Measurements from ENCODE around the gene MRPS7.
"Not testable (repeated sequence)": the region's sequence is repeated elsewhere in the genome, so short reads cannot be mapped to it uniquely, and the experiment has no call there.

The MRPS7 gene

DNA sequence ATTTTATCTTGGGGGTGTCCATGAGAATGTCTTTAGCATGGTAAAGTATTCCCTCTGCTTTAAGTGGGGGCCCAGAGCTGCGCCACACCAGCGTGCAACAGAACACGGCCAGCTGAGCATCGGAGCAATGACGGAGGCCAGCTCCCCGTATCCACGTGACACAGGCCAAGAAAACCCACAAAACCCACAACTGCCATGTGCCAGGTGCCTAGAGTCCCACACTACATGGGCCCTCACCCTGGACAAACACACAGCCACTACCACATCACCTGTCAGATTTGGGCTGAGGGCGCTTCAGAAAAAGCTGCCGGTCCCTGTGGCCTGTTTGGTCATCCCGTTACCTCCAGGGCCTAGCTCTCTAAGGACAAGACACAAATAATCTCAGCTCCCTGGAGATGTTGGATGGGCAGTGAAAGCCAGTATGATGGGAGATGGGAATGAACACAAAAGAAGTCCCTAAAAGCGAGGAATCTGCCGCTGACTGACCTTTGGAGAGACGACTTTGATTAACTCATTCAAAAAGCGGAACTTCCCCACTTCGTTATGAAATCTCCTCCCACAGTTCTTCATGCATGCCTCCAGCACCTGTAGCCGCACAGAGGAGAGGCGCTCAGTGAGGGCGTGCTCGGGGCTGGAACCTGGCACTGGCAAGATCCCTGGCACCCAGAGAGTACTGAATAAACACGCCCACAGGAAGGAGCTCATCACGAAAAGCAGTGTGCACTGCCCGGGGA lies 17.4 kb upstream of the MRPS7 start:
- DNase-seq = no peak

DNA sequence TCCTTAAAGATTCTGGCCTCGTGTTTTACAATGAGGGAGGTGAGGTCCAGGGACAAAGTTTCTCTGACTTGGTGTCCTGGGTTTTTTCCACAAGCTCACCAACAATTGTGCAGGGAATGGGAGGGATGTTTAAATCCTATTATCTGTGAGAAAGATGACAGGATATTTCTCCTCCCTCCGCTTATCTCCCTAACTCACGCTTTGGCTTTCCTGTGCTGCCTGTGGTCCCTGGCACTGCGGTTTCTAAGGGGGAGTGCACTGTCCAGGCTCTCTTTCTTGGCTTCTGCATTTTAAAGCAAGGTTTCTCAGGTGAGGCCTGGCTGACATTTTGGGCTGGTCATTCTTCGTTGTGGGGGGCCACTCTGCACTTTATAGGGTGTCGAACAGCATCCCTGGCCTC lies 16.7 kb upstream of the MRPS7 start:
- DNase-seq = no peak

DNA sequence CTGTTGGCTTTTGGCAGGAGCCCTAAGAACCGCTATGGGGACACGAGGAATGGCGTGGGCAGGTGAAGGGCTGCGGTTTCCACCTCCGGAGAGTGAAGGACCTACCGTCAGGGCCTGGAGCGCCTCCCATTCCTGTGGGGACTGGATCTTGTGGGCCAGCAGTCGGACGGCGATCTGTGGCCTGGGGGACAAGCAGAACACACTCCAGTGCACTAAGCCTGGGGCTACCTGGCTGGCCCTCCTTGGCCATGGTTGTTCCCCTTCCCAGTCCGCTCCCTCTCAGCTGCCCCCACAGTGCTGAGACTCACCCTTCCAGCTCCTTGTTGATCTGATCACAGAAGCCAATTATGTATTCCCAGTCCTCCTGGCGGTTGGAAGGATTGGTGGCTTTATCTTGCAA lies 15.3 kb upstream of the MRPS7 start:
- DNase-seq = no peak

DNA sequence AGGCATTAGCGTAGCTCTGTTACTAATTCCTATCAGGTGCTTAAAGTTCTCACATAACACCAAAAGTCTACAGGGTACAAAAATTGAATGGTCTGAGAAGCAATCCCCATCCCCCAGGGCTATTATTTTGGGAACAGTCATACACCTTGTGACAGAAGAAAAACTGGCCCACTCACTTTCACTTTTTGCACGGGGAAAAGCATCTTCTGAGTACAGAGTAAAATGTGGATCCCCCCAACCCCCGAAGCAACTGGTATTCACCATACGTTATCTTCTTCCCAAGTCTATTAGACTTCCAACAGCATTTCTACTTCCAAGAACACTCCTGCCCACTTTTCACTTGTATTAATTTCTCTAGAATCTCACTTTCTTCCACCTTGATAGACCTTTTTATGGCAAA lies 12.1 kb upstream of the MRPS7 start:
- DNase-seq = no peak

DNA sequence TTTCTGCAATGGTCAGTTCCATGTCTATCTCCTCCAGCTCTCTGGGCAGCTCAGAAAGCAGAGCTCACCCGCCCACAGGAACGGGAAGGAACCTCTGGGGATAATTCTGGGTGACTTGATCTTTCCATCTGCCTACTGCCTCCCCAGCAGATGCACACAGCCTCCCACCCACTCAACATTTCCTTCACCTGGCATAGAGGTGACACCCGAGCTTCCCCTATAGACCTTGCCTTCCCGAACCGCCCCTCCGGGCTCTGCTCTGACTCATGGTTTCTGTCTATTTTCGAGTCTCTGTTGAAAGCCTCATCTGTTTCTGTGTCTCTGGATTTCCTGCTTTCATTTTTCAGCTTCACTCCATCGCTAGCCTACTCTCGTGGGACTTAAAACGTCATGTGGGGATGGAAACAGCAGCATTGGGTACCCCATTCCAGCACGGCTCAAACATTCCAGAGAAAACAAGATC lies 11.6 kb upstream of the MRPS7 start:
- DNase-seq = peak; percentile 79

DNA sequence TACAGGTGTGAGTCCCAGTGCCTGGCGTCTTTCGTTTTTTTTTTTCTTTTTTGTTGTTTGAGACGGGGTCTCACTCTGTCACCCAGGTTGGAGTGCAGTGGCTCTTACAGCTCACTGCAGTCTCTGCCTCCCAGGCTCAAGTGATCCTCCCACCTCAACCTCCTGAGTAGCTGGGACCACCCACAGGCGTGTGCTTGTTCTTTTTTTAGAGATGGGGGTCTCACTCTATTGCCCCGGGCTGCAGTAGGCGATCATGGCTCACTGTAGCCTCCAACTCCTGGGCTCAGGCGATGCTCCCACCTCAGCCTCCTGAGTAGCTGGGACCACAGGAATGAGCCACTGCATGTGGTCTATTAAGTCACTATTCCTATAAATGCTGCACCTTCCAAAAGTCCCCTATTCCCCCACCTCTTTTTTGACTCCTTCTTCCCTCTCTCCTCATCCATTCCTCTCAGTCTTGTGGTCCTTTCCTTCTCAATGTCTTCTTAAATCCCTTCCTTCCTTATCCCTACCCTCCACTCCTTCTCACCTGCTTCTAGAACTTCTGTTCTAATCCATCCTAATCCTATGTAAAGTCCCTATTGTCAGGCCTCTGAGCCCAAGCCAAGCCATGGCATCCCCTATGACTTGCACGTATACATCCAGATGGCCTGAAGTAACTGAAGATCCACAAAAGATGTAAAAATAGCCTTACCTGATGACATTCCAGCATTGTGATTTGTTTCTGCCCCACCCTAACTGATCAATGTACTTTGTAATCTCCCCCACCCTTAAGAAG lies 9.5 kb upstream of the MRPS7 start:
- no peak for DNase-seq

DNA sequence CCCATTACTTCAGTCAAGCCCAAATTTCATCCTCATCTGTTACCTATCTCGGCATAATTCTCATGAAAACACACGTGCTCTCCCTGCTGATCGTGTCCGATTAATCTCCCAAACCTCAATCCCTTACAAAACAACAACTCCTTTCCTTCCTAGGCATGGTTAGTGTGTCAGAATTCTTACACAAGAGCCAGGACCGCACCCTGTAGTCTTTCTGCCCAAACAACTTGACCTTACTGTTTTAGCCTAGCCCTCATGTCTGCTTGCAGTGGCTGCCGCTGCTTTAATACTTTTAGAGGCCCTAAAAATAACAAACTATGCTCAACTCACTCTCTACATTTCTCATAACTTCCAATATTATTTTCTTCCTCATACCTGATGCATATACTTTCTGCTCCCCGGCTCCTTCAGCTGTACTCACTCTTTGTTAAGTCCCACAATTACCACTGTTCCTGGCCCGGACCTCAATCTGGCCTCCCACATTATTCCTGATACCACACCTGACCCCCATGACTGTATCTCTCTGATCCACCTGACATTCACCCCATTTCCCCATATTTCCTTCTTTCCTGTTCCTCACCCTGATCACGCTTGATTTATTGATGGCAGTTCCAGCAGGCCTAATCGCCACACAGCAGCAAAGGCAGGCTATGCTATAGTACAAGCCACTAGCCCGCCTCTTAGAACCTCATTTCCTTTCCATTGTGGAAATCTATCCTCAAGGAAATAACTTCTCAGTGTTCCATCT lies 5.6 kb upstream of the MRPS7 start:
- DNase-seq = not testable (repeated sequence)

DNA sequence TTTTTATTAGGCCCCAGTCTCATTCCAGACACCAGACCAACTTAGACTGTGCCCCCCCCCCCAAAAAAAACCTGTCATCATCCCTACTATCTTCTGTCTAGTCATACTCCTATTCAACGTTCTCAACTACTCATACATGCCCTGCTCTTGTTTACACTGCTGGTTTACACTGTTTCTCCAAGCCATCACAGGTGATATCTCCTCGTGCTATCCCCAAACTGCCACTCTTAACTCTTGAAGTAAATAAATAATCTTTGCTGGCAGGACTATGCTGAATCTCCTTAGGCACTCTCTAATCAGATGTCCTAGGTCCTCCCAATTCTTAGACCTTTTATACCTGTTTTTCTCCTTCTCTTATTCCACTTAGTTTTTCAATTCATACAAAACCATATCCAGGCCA lies 4.5 kb upstream of the MRPS7 start:
- DNase-seq = not testable (repeated sequence)

DNA sequence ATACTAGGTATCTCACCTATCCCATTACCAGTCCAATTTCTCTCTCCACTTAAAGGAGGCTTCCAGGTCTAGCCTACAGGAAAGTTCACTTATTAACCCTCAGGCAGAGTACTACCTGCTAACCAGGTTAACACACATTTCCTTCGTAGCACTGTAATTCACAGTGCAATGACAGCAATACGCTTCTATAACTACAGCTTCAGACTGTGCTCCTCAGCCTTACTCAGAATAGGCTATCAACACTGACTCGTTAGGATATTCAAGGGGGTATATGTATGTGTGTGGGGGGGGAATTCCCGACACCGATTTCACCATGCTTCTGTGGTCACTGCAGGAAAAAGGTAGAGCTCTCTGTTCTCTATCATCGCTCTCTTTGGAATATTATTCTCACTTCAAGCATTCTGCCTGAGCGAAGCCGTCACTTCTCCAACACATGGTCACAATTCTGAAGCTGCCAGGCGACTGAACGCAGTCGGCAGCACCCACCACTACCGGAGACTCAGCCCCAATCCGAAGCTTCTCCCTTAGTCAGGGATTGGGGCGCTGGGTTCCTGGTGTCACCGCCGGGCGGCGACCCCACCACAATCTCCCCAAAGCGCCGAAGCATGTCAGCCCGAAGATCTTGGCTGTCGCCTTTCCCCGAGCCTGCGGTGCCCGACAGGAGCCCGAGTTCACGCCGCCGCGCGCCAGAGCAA lies 891 bp upstream of the MRPS7 start:
- no peak for DNase-seq

DNA sequence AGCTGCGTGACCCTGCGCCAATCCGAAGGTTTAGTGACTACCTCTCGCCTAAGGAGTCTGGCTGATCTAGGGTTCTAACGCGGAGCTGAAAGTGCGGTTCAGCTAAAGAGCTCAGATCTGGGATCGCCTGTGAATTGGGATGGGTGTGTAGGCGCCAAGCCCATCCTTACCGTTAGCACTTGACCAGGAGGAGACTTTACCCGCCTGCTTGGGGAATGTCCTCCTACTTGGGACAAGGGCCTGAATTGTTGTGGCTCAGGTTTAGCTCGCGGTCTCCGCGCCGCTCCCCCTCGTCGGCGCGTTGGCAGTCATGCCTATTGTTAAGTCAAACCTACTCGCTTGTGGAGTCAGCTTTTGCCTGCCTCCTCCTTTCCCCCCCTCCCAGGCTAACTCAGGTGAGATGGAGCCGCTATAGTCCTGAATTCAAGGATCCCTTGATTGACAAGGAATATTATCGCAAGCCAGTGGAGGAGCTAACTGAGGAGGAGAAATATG lies 480 bp downstream of the MRPS7 start:
- no peak for DNase-seq

DNA sequence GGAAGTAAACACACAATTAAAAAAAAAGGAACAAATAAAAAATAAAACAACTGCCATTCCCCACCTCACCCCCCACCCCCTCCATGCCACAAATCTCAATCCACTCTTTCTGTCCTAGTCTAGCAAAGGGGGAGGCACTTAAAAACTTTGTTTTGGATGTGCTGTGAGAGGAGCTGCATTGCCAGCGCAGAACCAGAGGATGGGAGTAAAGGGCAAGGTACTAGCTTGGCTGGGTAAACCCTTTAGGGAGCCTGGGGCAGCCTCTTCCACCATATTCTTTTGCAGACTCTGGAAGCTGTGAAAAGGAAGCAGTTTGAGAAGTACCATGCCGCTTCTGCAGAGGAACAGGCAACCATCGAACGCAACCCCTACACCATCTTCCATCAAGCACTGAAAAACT lies 1.4 kb downstream of the MRPS7 start:
- no peak for DNase-seq

DNA sequence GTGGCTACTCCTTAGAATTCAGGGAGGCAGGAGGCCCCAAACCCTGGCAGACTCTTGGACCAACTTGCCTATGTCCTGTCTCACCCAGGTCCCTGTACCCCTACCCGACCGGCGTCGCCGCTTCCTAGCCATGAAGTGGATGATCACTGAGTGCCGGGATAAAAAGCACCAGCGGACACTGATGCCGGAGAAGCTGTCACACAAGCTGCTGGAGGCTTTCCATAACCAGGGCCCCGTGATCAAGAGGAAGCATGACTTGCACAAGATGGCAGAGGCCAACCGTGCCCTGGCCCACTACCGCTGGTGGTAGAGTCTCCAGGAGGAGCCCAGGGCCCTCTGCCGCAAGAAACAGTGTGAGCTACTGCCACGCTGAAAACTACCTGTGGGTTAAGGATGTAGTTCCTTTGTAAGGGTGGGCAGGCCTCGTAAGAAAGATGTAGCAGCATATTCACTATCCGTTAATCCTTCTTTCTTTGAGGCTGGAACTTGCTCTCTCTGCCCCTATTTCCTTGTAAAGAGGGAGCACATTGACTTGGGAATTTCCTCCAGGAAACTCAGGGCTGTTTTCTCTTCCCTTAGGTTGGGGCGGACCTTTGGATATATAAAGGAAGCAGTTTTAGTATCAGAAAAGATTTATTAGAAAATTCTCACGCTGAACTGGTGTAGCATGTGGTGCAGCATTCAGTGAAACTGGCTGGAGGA lies 4.1 kb downstream of the MRPS7 start:
- no peak for DNase-seq

DNA sequence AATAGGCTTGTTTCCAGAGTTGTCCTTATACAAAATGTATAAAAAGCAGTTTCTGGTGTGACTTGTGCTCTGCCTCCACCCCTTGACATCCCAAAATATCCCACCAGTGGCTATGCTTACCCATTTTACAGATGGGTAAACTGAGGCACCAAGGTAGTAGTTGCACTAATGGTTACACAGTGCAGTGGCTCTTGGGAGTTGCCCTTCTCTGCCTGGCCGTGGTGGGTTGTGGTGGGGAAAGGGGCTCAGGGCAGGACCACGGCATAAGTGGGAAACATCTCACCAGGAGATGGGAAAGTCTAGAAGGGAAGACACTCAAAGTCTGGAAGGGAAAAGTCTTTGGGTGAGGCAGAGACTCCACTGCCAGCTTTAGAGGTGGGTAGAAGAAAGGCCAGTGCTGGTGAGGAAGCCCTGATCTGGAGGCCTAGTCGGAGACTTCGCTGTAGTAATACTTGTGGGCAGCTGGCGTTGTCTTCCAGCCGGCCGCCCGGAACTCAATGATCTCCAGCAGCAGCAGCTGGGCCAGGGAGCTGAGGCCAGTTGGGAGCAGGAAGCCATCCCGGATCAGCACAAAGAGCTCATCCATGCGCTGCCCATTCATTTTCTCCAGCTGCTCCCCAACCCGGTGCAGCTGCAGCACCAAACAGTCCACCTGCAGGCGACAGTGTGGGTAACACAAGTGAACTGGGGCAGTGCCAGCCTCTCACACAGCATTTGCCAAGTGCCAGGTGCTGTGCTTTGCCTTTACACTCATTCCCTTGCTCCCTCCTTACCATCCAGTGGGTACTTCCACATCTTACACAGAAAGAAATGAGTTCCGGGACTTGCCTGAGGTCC lies 4.9 kb downstream of the MRPS7 start:
- DNase-seq = no peak

DNA sequence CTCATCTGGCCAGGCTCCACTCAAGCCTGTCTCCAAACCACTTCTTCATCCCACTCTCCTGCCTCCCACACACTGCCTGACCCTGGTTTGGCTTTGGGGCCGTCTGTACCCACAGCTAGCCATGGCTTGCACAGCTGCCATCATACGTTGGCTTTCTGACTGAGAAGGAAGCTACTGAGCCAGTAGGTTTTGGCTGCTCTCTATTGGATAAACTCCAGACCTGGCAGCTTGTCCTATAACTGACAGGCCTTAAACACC lies 5.4 kb downstream of the MRPS7 start:
- DNase-seq = no peak

DNA sequence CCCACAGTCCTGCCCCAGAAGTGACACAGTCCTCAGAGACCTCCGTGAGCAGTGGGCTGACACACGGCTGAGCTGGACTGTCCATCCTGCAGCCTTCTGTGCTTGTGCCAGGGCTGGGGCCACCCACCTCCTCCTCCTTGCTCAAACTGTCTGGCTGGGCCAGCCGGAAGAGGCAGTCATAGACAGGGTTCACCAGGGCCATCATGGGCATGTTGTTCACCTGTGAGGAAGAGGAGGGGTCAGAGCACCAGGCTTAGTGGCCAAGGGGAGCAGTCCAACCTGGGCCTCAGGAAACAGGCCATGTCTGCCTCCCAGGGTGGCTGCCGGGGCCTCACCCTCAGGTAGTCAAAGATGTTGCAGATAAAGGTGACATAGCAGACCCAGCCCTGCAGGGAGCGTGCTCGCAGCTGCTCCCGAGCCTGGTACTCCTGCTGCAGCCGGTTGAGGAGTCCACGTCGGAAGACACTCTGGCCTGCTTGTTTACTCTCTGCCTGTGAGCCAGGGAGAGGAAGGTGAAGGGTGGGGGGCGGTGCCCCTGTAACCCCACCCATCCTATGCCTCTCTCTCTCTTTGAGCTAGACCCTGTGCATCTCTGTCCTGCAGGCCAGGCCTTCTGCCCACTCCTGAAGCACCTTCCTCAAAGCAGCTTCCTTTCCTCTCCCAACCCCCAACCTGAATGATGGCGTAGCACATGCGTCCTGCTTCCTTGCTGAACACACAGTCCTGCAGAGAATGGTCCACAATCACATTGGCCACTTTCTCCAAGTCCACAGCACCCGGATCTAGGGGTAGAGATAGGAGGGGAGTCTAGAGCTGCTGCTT lies 5.9 kb downstream of the MRPS7 start:
- no peak for DNase-seq

DNA sequence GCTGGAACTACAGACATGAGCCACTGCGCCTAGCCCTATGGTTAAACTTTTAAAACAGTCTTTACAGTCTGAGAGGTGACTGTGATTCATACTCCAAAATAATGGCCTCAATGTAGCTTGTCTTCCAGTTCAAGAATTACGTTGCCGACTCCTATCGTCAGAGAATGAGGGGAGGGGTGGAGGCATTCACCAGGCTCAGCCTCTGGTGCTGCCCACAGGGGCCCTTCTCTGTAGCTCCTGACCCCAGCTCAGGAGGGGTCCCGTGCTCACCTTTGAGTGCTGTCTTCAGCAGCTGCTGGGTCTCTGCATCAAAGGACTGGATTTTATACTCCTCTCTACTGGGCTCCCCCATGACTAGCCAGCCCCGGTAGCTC lies 8.2 kb downstream of the MRPS7 start:
- DNase-seq = peak; percentile 36

DNA sequence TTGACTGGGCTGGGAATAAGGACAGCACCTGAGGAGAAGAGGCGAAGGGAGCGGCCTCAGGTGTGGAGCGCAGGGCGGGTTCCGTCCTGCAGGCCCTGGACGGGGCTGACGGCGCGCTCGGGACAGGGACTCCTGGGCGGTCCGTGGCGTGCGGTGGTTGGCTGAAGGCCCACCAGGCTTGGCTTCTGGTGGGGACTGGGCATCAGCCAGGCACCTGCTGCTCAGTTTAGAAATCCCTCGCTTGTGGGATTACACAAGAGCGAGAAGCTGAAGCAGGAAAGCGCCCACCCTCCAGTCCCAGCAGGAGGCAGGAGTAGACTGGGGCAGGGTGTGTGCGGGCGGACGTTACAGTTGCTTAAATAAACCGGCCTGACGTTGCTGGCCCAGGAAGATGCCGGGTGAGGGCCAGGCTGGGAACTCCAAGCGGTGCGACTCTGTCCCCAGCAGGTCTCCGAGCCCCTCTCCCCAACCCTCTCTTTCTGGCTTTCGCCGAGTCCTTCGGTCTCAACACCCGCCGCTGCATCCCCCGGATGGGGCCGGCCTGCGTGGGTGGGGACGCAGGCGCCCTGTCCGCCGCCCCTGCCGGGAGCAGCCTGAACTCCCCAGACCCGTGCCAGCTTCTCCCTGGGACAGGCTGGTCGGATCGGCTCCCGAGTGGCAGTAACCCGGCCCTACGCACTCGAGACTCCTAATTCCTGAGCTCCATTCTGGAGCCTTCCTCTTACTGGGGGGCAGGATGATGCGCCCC lies 8.7 kb downstream of the MRPS7 start:
- peak; percentile 79 for DNase-seq

DNA sequence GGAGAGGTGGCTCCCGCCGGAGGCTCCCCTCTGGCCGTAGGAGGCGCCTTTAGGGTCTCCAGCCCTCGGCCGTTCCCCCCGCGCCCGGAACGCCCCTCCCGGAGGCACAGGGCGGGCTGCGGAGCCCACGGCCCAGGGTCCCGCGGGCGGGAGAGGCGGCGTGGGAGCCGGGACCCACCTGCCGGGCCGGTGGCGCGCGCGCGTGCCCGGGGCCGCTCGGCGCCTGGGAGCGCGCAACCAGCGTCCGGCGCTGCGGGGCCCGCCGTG lies 9.2 kb downstream of the MRPS7 start, which contains the start of gene MIF4GD:
Gene MIF4GD (minus strand): TSS at position 266 of the 267 bp plus-strand sequence. CDS start 1,036 bp downstream, outside the sequence.
- DNase-seq = no peak

DNA sequence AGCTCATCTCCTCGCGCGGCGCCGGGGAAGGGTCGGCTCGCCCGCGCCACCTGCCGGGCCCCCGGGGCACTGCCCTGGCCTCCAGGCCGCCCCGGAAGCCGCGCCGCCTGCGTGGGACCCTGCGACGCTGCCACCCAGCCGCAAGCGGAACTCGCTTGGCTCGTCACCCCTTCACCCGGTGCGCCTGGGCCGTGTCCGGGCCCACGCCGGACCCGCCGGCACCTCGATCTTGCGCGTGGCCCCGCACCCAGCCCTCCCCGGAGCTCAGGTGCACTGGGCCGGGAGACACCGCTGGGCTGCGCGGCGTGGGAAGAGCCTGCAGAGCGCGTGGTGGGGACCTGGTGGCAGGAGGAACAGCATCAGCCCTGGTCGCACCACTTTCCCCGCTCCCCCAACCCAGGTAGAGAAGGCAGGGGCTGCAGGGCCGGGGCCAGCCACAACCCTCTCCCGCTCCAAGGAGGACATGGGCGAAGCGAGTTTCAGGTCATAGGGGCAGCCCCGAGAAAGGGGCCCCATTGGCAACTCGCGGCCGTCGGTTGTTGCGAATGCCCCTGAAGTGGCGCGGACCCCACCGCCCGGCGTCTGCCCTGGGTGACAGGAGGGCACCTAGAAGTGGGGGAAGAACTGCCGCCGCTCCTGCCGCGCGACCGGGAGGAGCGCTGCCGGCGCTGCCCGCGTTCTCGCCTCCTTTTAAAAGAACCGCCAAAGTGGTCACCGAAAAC lies 9.7 kb downstream of the MRPS7 start:
- DNase-seq = peak; percentile 74

All from NCI-H2171 treated with DMSO at 0.1 percent for 48 hours (cell line).